Progenitor cell of endocrine pancreas (in vitro differentiated cells): ENCODE measurements around the gene CDCA8. TPM values are rescaled to one million over a fixed set of nuclear protein-coding genes. Genes with fewer than 3 reads are reported as not detected.

Experiments
- DNase-seq: peaks from one replicate; pipeline ENCODE4 v3.0.0; 2021; ENCODE audit warnings: low spot score; ENCODE audit not compliant: unreplicated experiment
- H3K27ac Mint-ChIP-seq: 2 replicates; pipeline ENCODE4 v1.8.0; 2021; ENCODE audit warnings: mild to moderate bottlenecking, moderate library complexity, mixed read lengths
- H3K27me3 Mint-ChIP-seq: 2 replicates; pipeline ENCODE4 v1.8.0; 2021; ENCODE audit warnings: mixed read lengths
- H3K36me3 Mint-ChIP-seq: 2 replicates; pipeline ENCODE4 v1.8.0; 2022; ENCODE audit warnings: mixed read lengths; ENCODE audit not compliant: insufficient read depth
- H3K4me1 Mint-ChIP-seq: 2 replicates; pipeline ENCODE4 v1.8.0; 2021; ENCODE audit warnings: low read depth, mixed read lengths
- H3K4me3 Mint-ChIP-seq: 2 replicates; pipeline ENCODE4 v1.8.0; 2021; ENCODE audit warnings: low read depth, mild to moderate bottlenecking, moderate library complexity, mixed read lengths
- H3K9me3 Mint-ChIP-seq: 2 replicates; pipeline ENCODE4 v1.8.0; 2021; ENCODE audit warnings: low read depth, mixed read lengths
- CTCF ChIP-seq: fragments of 200-600 bp; sonication (generic); IDR thresholded peaks from one replicate; pipeline ENCODE4 v1.5.0; 2021; ENCODE audit warnings: antibody characterized with exemption, mild to moderate bottlenecking; ENCODE audit not compliant: unreplicated experiment
- total RNA-seq: library from RNA; stranded (reverse); gene quantifications from 2 replicates; pipeline ENCODE4 v1.2.1, GENCODE V29; 2021

Gene CDCA8
- total RNA-seq, 1 donor from 2014 or later, result 19.3 TPM

- no peak overlapping the region for H3K4me3 Mint-ChIP-seq
- TF ChIP-seq CTCF, result no peak
Observed at GRCh38 chr1:37657620-37658412, 34.5 kb upstream of the CDCA8 start.

GRCh38 chr1:37658486-37658885, 33.8 kb upstream of the CDCA8 start:
- TF ChIP-seq CTCF, result no peak
- Mint-ChIP-seq H3K9me3 (no peaks in the 10 kb centered on the region), H3K27ac (no peak overlapping the region), H3K27me3 (peaks cover 40% of the 10 kb centered on the region), H3K4me3 (no peak overlapping the region), H3K4me1 (no peaks in the 10 kb centered on the region), H3K36me3 (no peaks in the 10 kb centered on the region)
- DNase-seq, result no peak

More at GRCh38 chr1:37657620-37658412, 34.5 kb upstream of the CDCA8 start:
- Mint-ChIP-seq H3K36me3 (no peaks in the 10 kb centered on the region), H3K4me1 (no peaks in the 10 kb centered on the region), H3K27ac (no peak overlapping the region), H3K27me3 (peaks cover 36% of the 10 kb centered on the region), H3K9me3 (no peaks in the 10 kb centered on the region)
- no peak for DNase-seq

GRCh38 chr1:37660664-37661063, 31.7 kb upstream of the CDCA8 start:
- no peak for DNase-seq
- Mint-ChIP-seq H3K4me3 (no peak overlapping the region), H3K27ac (no peak overlapping the region), H3K9me3 (no peaks in the 10 kb centered on the region), H3K27me3 (peaks cover 44% of the 10 kb centered on the region), H3K4me1 (no peaks in the 10 kb centered on the region), H3K36me3 (no peaks in the 10 kb centered on the region)
- TF ChIP-seq CTCF, result no peak

- Mint-ChIP-seq H3K4me3 (no peak overlapping the region), H3K27ac (no peak overlapping the region), H3K4me1 (no peaks in the 10 kb centered on the region), H3K9me3 (no peaks in the 10 kb centered on the region), H3K27me3 (peaks cover 49% of the 10 kb centered on the region), H3K36me3 (no peaks in the 10 kb centered on the region)
- DNase-seq, result no peak
- no peak for TF ChIP-seq CTCF
Observed at GRCh38 chr1:37661401-37661800, 30.9 kb upstream of the CDCA8 start.

GRCh38 chr1:37662031-37662755, 30.1 kb upstream of the CDCA8 start:
- no peak overlapping the region for H3K4me3 Mint-ChIP-seq
- H3K4me1 Mint-ChIP-seq, result no peaks in the 10 kb centered on the region
- H3K27ac Mint-ChIP-seq, result no peak overlapping the region
- no peaks in the 10 kb centered on the region for H3K9me3 Mint-ChIP-seq
- TF ChIP-seq CTCF, result no peak
- DNase-seq, result no peak
- H3K27me3 Mint-ChIP-seq, result peaks cover 55% of the 10 kb centered on the region
- no peaks in the 10 kb centered on the region for H3K36me3 Mint-ChIP-seq
